Peyer's patch (tissue), 4 donors: Measurements from ENCODE around the gene KATNAL1.

ENCODE experiments used
- CTCF ChIP-seq, 6 experiments: fragments of 450-650 bp in 4 of 6; fragments of 200-600 bp in 2 of 6; sonication (generic) in 1 of 6; IDR thresholded peaks; one replicate each; pipeline ENCODE4 v1.5.1; 2017 to 2019; ENCODE audit warnings: antibody characterized with exemption in 6 of 6, mild to moderate bottlenecking in 3 of 6, moderate library complexity in 1 of 6
- POLR2A ChIP-seq, 2 donors: fragments of 450-650 bp; IDR thresholded peaks; one replicate each; pipeline ENCODE4 v1.5.1; 2017; ENCODE audit warnings: antibody characterized with exemption in 2 of 2, mild to moderate bottlenecking in 2 of 2, moderate library complexity in 2 of 2

GRCh38 chr13:30290812-30291436 lies 16.4 kb downstream of the KATNAL1 start:
- TF ChIP-seq CTCF (IDR thresholded peaks at IDR 0.05) (no peak), POLR2A (IDR thresholded peaks at IDR 0.05) (no peak)
